A549 (cell line): ENCODE results near the gene WFS1.

Source experiments
- CTCF ChIP-seq: fragments of >200 bp; sonication (Bioruptor Twin); formaldehyde crosslinking; IDR thresholded peaks from 3 replicates; pipeline ENCODE4 v1.5.1; 2016
- EP300 ChIP-seq, 2 experiments: fragments of >200 bp; sonication (Bioruptor Twin); formaldehyde crosslinking; IDR thresholded peaks; 2 replicates in 1 of 2; 3 replicates in 1 of 2; pipeline ENCODE4 v1.6.1; 2016 to 2017
- HOXA7 ChIP-seq: fragments of 250-450 bp; sonication (Bioruptor Pico); IDR thresholded peaks from 2 replicates; pipeline ENCODE4 v1.5.0; 2020; ENCODE audit warnings: mild to moderate bottlenecking, moderate library complexity
- NFE2L2 ChIP-seq: fragments of 150-350 bp; conservative IDR thresholded peaks from 2 replicates; pipeline ENCODE4 v1.6.1; 2014; ENCODE audit warnings: low read length
- POLR2AphosphoS2 ChIP-seq: conservative IDR thresholded peaks from 2 replicates; pipeline ENCODE4 v1.6.1; 2012; ENCODE audit warnings: low read length, improper control_type of control experiment, inconsistent platforms

GRCh38 chr4:6275898-6276806 lies 6.5 kb downstream of the WFS1 start:
- TF ChIP-seq NFE2L2 (no peak), EP300 (IDR thresholded peaks at IDR 0.05) (no peak), HOXA7 (no peak), CTCF (no peak), POLR2AphosphoS2 (no peak)
